Endodermal cell (in vitro differentiated cells): ENCODE measurements around the gene ZNF391. TPM values are rescaled to one million over a fixed set of nuclear protein-coding genes. Genes with fewer than 3 reads are reported as not detected.
"Not testable (repeated sequence)": the region's sequence is repeated elsewhere in the genome, so short reads cannot be mapped to it uniquely, and the experiment has no call there.

Experiments
- DNase-seq: peaks from one replicate; pipeline ENCODE4 v3.0.0-alpha.2; 2017
- H3K27ac ChIP-seq: 2 replicates; pipeline ENCODE4 v1.5.1; 2013; ENCODE audit warnings: mild to moderate bottlenecking, low read depth, low read length, moderate library complexity
- H3K27me3 ChIP-seq: 2 replicates; pipeline ENCODE4 v1.6.1; 2013; ENCODE audit warnings: mild to moderate bottlenecking, low read length, moderate library complexity; ENCODE audit not compliant: insufficient read depth, control insufficient read depth, poor library complexity, severe bottlenecking
- H3K36me3 ChIP-seq: 2 replicates; pipeline ENCODE4 v1.7.0; 2013; ENCODE audit warnings: mild to moderate bottlenecking, low read length, moderate library complexity; ENCODE audit not compliant: control insufficient read depth, insufficient read depth
- H3K4me1 ChIP-seq: one replicate; pipeline ENCODE4 v1.7.0; 2013; ENCODE audit warnings: low read length; ENCODE audit not compliant: control insufficient read depth, insufficient read depth
- H3K4me3 ChIP-seq: 2 replicates; pipeline ENCODE4 v1.5.1; 2013; ENCODE audit warnings: mild to moderate bottlenecking, low read length, moderate library complexity
- H3K9ac ChIP-seq: 2 replicates; pipeline ENCODE4 v1.6.1; 2013; ENCODE audit warnings: mild to moderate bottlenecking, low read length, moderate library complexity; ENCODE audit not compliant: poor library complexity, severe bottlenecking; ENCODE audit errors: extremely low read depth
- H3K9me3 ChIP-seq: 2 replicates; pipeline ENCODE4 v1.6.1; 2013; ENCODE audit warnings: mild to moderate bottlenecking, low read length, moderate library complexity; ENCODE audit not compliant: control insufficient read depth
- H3K27ac Mint-ChIP-seq: 2 replicates; pipeline ENCODE4 v1.8.0; 2020; ENCODE audit warnings: mixed read lengths
- H3K27me3 Mint-ChIP-seq: 2 replicates; pipeline ENCODE4 v1.8.0; 2021; ENCODE audit warnings: mild to moderate bottlenecking, mixed read lengths; ENCODE audit not compliant: insufficient read depth
- H3K36me3 Mint-ChIP-seq: 2 replicates; pipeline ENCODE4 v1.8.0; 2020; ENCODE audit warnings: low read depth, mixed read lengths
- H3K4me1 Mint-ChIP-seq: 2 replicates; pipeline ENCODE4 v1.8.0; 2020; ENCODE audit warnings: mixed read lengths
- H3K4me3 Mint-ChIP-seq: 2 replicates; pipeline ENCODE4 v1.8.0; 2020; ENCODE audit warnings: mild to moderate bottlenecking, moderate library complexity, mixed read lengths
- H3K9me3 Mint-ChIP-seq: 2 replicates; pipeline ENCODE4 v1.8.0; 2020; ENCODE audit warnings: mild to moderate bottlenecking, mixed read lengths
- WGBS, 2 experiments: methylation state at CpG; one replicate each; pipeline versions ENCODE4 v1.1.5 to v1.1.7; 2013; ENCODE audit warnings: missing lambda C conversion rate in 2 of 2, mixed read lengths in 1 of 2; ENCODE audit not compliant: insufficient coverage in 1 of 2, insufficient read length in 1 of 2; 5-methylcytosine and 5-hydroxymethylcytosine counted together
- total RNA-seq, 2 donors: library from RNA; stranded (reverse); fragmentation: NEBNext Ultra II Directional in 1 of 2; extraction: Animal tissue kit (Norgen Biotek cat#: 25700) in 1 of 2; gene quantifications; 2 replicates in 1 of 2; 3 replicates in 1 of 2; pipeline ENCODE4 v1.2.1, GENCODE V29; 2021
- TF ChIP-seq, protein P1 (sequence below): fragments of 200-600 bp; sonication (generic); conservative IDR thresholded peaks from 2 replicates; pipeline ENCODE4 v1.5.0; 2021; ENCODE audit warnings: antibody characterized with exemption, mild to moderate bottlenecking

ZNF391 gene
- total RNA-seq, 2 donors from 2014 or later: 8.6 to 9.2 TPM

- no peak overlapping the region for H3K27ac ChIP-seq
- Mint-ChIP-seq H3K36me3 (no peaks in the 10 kb centered on the region), H3K9me3 (peaks cover 2% of the 10 kb centered on the region), H3K27me3 (no peaks in the 10 kb centered on the region), H3K4me3 (peak overlapping the region; percentile 92), H3K27ac (peak overlapping the region; percentile 94), H3K4me1 (peaks cover 43% of the 10 kb centered on the region)
- TF ChIP-seq, protein P1, sequence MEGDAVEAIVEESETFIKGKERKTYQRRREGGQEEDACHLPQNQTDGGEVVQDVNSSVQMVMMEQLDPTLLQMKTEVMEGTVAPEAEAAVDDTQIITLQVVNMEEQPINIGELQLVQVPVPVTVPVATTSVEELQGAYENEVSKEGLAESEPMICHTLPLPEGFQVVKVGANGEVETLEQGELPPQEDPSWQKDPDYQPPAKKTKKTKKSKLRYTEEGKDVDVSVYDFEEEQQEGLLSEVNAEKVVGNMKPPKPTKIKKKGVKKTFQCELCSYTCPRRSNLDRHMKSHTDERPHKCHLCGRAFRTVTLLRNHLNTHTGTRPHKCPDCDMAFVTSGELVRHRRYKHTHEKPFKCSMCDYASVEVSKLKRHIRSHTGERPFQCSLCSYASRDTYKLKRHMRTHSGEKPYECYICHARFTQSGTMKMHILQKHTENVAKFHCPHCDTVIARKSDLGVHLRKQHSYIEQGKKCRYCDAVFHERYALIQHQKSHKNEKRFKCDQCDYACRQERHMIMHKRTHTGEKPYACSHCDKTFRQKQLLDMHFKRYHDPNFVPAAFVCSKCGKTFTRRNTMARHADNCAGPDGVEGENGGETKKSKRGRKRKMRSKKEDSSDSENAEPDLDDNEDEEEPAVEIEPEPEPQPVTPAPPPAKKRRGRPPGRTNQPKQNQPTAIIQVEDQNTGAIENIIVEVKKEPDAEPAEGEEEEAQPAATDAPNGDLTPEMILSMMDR: no peak
- no peaks in the 10 kb centered on the region for H3K9me3 ChIP-seq
- peak overlapping the region; percentile 90 for H3K4me3 ChIP-seq
- no peaks in the 10 kb centered on the region for H3K27me3 ChIP-seq
- 0 to 3% methylated on average over 4 to 31 of the region's 31 CpGs for WGBS, 2 experiments
- H3K9ac ChIP-seq: peak overlapping the region; percentile 60
- H3K4me1 ChIP-seq: peaks cover 6% of the 10 kb centered on the region
- peak; percentile 97 for DNase-seq
- no peaks in the 10 kb centered on the region for H3K36me3 ChIP-seq
These were observed 13.5 kb upstream of the ZNF391 start for GRCh38 chr6:27374824-27375612.

GRCh38 chr6:27375613-27376079, 12.9 kb upstream of the ZNF391 start:
- no peaks in the 10 kb centered on the region for H3K36me3 Mint-ChIP-seq
- no peak overlapping the region for H3K9ac ChIP-seq
- H3K27me3 ChIP-seq: no peaks in the 10 kb centered on the region
- TF ChIP-seq, protein P1: peak; percentile 47
- H3K4me1 ChIP-seq: peaks cover 6% of the 10 kb centered on the region
- peaks cover 43% of the 10 kb centered on the region for H3K4me1 Mint-ChIP-seq
- peak; percentile 50 for DNase-seq
- no peaks in the 10 kb centered on the region for H3K36me3 ChIP-seq
- no peaks in the 10 kb centered on the region for H3K27me3 Mint-ChIP-seq
- H3K9me3 Mint-ChIP-seq: peaks cover 8% of the 10 kb centered on the region
- H3K4me3 Mint-ChIP-seq: peak overlapping the region; percentile 92
- H3K27ac ChIP-seq: no peak overlapping the region
- no peak overlapping the region for H3K27ac Mint-ChIP-seq
- no peaks in the 10 kb centered on the region for H3K9me3 ChIP-seq
- WGBS, 2 experiments: 50 to 56% methylated on average over 3 to 7 of the region's 7 CpGs
- H3K4me3 ChIP-seq: peak overlapping the region; percentile 90

DNA sequence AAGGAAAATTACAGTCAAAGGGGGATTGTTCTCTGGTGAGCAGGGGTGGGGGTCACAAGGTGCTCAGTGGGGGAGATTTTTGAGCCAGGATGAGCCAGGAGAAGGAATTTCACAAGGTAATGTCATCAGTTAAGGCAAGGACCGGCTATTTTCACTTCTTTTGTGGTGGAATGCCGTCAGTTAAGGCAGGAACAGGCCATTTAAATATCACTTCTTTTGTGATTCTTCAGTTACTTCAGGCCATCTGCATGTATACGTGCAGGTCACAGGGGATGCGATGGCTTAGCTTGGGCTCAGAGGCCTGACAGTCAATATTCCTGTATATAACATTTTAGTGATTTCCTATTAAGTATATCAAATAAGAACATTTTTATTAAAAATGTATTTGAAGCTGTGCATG, 10.2 kb upstream of the ZNF391 start:
- not testable (repeated sequence) for H3K27me3 ChIP-seq, H3K9me3 ChIP-seq, H3K27ac ChIP-seq, H3K4me1 ChIP-seq, H3K36me3 Mint-ChIP-seq, H3K9ac ChIP-seq, H3K27me3 Mint-ChIP-seq, H3K4me3 ChIP-seq, H3K36me3 ChIP-seq
- peak; percentile 69 for DNase-seq
- Mint-ChIP-seq H3K9me3 (peaks cover 29% of the 10 kb centered on the region), H3K4me1 (peaks cover 43% of the 10 kb centered on the region), H3K27ac (peak overlapping the region; percentile 77), H3K4me3 (peak overlapping the region; percentile 32)
- 29 to 39% methylated on average over 2 to 4 of the region's 4 CpGs for WGBS, 2 experiments

GRCh38 chr6:27381001-27381400, 7.6 kb upstream of the ZNF391 start:
- H3K36me3 ChIP-seq, H3K27ac ChIP-seq, DNase-seq, H3K27me3 Mint-ChIP-seq, H3K9ac ChIP-seq, H3K4me3 ChIP-seq, H3K4me1 ChIP-seq, H3K27me3 ChIP-seq, H3K36me3 Mint-ChIP-seq, H3K4me3 Mint-ChIP-seq, H3K27ac Mint-ChIP-seq: not testable (repeated sequence)
- H3K4me1 Mint-ChIP-seq: peaks cover 27% of the 10 kb centered on the region
- 97% methylated on average over 5 to 30 of the region's 30 CpGs for WGBS, 2 experiments
- peaks cover 32% of the 10 kb centered on the region for H3K9me3 Mint-ChIP-seq
- H3K9me3 ChIP-seq: peaks cover 12% of the 10 kb centered on the region
